Epithelial cell of esophagus (primary cell): ENCODE measurements around the gene PXT1.

Source experiments
- DNase-seq: peaks from one replicate; pipeline ENCODE4 v3.0.0; 2010; ENCODE audit warnings: low read depth
- H3K4me3 ChIP-seq: 2 replicates; pipeline ENCODE4 v1.5.1; 2011; ENCODE audit warnings: mild to moderate bottlenecking, low read length, control low read depth
- CTCF ChIP-seq: IDR thresholded peaks from 2 replicates; pipeline ENCODE4 v1.5.1; 2011; ENCODE audit warnings: low read depth, mild to moderate bottlenecking, low read length, control low read depth, inconsistent platforms; ENCODE audit not compliant: insufficient read depth; ENCODE audit errors: missing control alignments

The PXT1 gene

GRCh38 chr6:36353411-36353915 is 89.2 kb downstream of the PXT1 start:
- no peak overlapping the region for H3K4me3 ChIP-seq
- DNase-seq, result peak; percentile 58
- TF ChIP-seq CTCF, result no peak

GRCh38 chr6:36352477-36353157 is 90.0 kb downstream of the PXT1 start:
- TF ChIP-seq CTCF, result no peak
- no peak for DNase-seq
- H3K4me3 ChIP-seq, result no peak overlapping the region

DNA sequence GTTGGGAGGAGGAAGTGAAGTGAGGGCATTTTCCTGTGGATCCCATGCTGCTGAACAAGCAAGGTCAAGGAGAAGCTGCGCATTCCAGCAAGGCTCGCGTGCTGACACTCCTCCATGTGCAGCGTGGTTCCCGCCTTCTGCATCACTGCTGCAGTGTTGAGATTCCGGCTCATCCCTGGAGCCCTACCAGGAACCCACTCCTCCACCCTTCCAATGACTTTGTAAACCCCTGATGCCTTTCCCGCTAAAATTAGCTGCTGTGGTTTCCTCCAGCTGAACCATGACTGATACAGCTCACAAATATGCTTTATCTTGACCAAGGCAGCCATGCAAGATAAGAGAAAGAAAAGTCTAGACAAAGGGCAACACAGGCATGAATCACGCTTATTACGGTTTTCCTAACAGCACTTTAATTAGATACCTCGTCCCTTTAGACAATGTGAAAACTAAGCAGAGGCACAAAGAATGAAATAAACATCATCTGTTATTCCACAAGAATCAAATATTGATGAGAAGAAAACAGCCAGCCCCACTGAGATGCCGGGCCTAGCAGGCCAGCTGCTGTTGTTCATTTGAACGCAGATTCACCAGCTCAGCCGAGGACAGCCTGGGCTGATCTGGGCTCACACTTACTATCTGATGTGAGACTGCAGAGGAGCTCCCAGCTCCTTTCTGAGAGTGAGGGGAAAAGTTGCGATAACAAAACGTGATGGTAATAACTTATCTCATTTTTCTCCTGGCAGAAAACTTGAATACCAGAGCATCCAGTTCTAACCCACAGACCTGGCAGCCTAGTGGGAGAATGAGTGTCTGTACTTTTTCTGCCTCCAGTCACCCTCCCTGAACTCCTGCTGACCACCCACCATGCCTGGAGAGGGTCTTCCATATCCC is 91.7 kb downstream of the PXT1 start:
- no peak for DNase-seq
- H3K4me3 ChIP-seq, result no peak overlapping the region
- TF ChIP-seq CTCF, result no peak

DNA sequence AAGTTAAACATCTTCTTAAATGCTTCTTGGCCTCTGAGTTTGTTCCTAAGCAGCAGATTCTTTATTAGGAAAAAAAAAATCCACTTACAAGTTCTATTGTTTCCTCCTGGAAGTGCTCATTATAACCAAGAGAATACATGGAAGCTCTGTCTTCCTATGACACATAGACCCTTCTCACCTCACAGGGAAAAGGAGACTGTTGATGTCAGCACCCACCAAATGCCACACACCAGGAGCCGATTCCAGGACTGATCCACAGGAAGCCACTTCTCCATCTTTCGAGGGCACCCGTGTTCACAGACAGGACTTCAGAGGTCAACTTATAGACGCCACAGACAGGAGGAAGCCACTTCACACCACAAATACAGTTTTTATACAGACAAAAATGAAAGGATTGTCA is 92.6 kb downstream of the PXT1 start:
- no peak for DNase-seq
- TF ChIP-seq CTCF, result no peak
- no peak overlapping the region for H3K4me3 ChIP-seq

GRCh38 chr6:36349240-36349639 is 93.4 kb downstream of the PXT1 start:
- no peak overlapping the region for H3K4me3 ChIP-seq
- TF ChIP-seq CTCF, result no peak
- peak; percentile 87 for DNase-seq

- no peak overlapping the region for H3K4me3 ChIP-seq
- no peak for DNase-seq
- no peak for TF ChIP-seq CTCF
Observed at GRCh38 chr6:36347621-36348020, 95.0 kb downstream of the PXT1 start.
